K562 (cell line): Measurements from ENCODE around the gene PROM2. TPM values are rescaled to one million over a fixed set of nuclear protein-coding genes. Genes with fewer than 3 reads are reported as not detected.

ENCODE experiments used
- ATAC-seq: fragments of 200-7000 bp; cut with Tn5 transposase; 3 replicates; pipeline ENCODE4 v1.9.1; 2020; ENCODE audit warnings: moderate library complexity
- BruUV-seq: library from RNA; stranded (reverse); fragments of 400-500 nt; replicated peaks from 2 replicates; lab custom pipeline; 2021; lab: Mats Ljungman, UMichigan
- CTCF ChIA-PET: fragments of 300-600 bp; formaldehyde crosslinking; extraction: SDS; loops from one replicate; lab custom pipeline; 2021; ENCODE audit warnings: low intra/inter-chr PET ratio; lab: Yijun Ruan, JAX
- POLR2A ChIA-PET: fragments of 300-600, 350-650 bp; sonication (Branson Sonifier 250); formaldehyde crosslinking; extraction: SDS; loops from one replicate; lab custom pipeline; 2021; ENCODE audit warnings: antibody characterized with exemption, inconsistent platforms; lab: Yijun Ruan, JAX
- DNase-seq, 4 experiments: peaks; one replicate each; pipeline versions ENCODE4 v3.0.0 to v3.0.0-alpha.2; 2011 to 2018; ENCODE audit warnings: low spot score in 3 of 4, mixed read lengths in 3 of 4; ENCODE audit errors: extremely low read depth in 1 of 4
- FAIRE-seq: peaks from 2 replicates; lab custom pipeline; 2011; peaks lifted over from hg19 to GRCh38; lab: Jason Lieb, UNC
- H2AFZ ChIP-seq: 2 replicates; pipeline ENCODE4 v1.6.0; 2011; ENCODE audit warnings: low read depth, low read length, control low read depth, inconsistent platforms
- H3K27ac ChIP-seq: fragments of 200-600 bp; 3 replicates; pipeline ENCODE4 v1.8.0; 2011; ENCODE audit warnings: low read depth, mild to moderate bottlenecking, control low read depth, inconsistent platforms, low read length, moderate library complexity, mixed read lengths; ENCODE audit errors: extremely low read depth
- H3K27me3 ChIP-seq, 2 experiments: fragments of 300-600 bp in 1 of 2; 2 replicates in 1 of 2; 3 replicates in 1 of 2; pipeline versions ENCODE4 v1.6.0 to v1.8.0; 2011; ENCODE audit warnings: inconsistent platforms in 2 of 2, low read length in 2 of 2, mild to moderate bottlenecking in 1 of 2, mixed read lengths in 1 of 2, moderate library complexity in 1 of 2; ENCODE audit not compliant: control insufficient read depth in 2 of 2, insufficient read depth in 2 of 2
- H3K36me3 ChIP-seq: fragments of 300-600 bp; 3 replicates; pipeline ENCODE4 v1.8.0; 2011; ENCODE audit warnings: mild to moderate bottlenecking, low read length, inconsistent platforms; ENCODE audit not compliant: control insufficient read depth, insufficient read depth
- H3K4me1 ChIP-seq, 2 experiments: fragments of 200-600 bp in 1 of 2; replicated peaks in 1 of 2; 2 replicates in 1 of 2; 3 replicates in 1 of 2; pipeline versions ENCODE4 v1.5.1 to v1.8.0; 2011; ENCODE audit warnings: inconsistent platforms in 2 of 2, low read length in 2 of 2, mild to moderate bottlenecking in 1 of 2, mixed read lengths in 1 of 2, moderate library complexity in 1 of 2; ENCODE audit not compliant: control insufficient read depth in 2 of 2, insufficient read depth in 2 of 2
- H3K4me2 ChIP-seq: 2 replicates; pipeline ENCODE4 v1.6.1; 2011; ENCODE audit warnings: low read length, control low read depth, inconsistent platforms, mixed read lengths; ENCODE audit not compliant: insufficient read depth
- H3K4me3 ChIP-seq: fragments of 200-600 bp; sonication (generic), shearing (Covaris generic); 2 replicates; pipeline ENCODE4 v1.5.1; 2016; ENCODE audit warnings: control low read depth, inconsistent platforms
- H3K79me2 ChIP-seq: fragments of 200-600 bp; 3 replicates; pipeline ENCODE4 v1.8.0; 2011; ENCODE audit warnings: low read length, inconsistent platforms; ENCODE audit not compliant: control insufficient read depth, insufficient read depth
- H3K9ac ChIP-seq, 2 experiments: 2 replicates each; pipeline versions ENCODE4 v1.6.0 to v1.6.1; 2011; ENCODE audit warnings: low read depth in 2 of 2, low read length in 2 of 2, control low read depth in 1 of 2, inconsistent platforms in 1 of 2, mild to moderate bottlenecking in 1 of 2, mixed read lengths in 1 of 2; ENCODE audit not compliant: insufficient read depth in 1 of 2
- H3K9me1 ChIP-seq: one replicate; pipeline ENCODE4 v1.6.0; 2011; ENCODE audit warnings: inconsistent platforms, mild to moderate bottlenecking, low read length, moderate library complexity; ENCODE audit not compliant: control insufficient read depth, insufficient read depth
- H3K9me3 ChIP-seq: replicated peaks from 2 replicates; pipeline ENCODE4 v1.5.1; 2011; ENCODE audit warnings: low read depth, low read length, inconsistent platforms; ENCODE audit not compliant: control insufficient read depth, insufficient read depth
- H4K20me1 ChIP-seq: replicated peaks from 2 replicates; pipeline ENCODE4 v1.6.1; 2011; ENCODE audit warnings: low read length, inconsistent platforms, mixed read lengths; ENCODE audit not compliant: control insufficient read depth, insufficient read depth
- DEAF1 ChIP-seq: fragments of 450-650 bp; formaldehyde crosslinking; IDR thresholded peaks from 2 replicates; pipeline ENCODE4 v1.4.0; 2020; ENCODE audit warnings: mild to moderate bottlenecking, moderate library complexity
- ELF2 ChIP-seq: fragments of 250-450 bp; sonication (Bioruptor Pico); IDR thresholded peaks from 2 replicates; pipeline ENCODE4 v1.5.0; 2021; ENCODE audit warnings: mild to moderate bottlenecking
- ERF ChIP-seq: fragments of 450-650 bp; formaldehyde crosslinking; IDR thresholded peaks from 2 replicates; pipeline ENCODE4 v1.4.0; 2020; ENCODE audit warnings: mild to moderate bottlenecking, mixed read lengths
- EZH2 ChIP-seq: IDR thresholded peaks from 2 replicates; pipeline ENCODE4 v1.6.1; 2012; ENCODE audit warnings: low read depth, mild to moderate bottlenecking, inconsistent platforms, low read length, borderline replicate concordance
- FOSL1 ChIP-seq: fragments of 200-800 bp; sonication (Bioruptor generic); conservative IDR thresholded peaks from 2 replicates; pipeline ENCODE4 v1.6.1; 2016; ENCODE audit warnings: missing genetic modification characterization, missing compliant biosample characterization
- GATAD2A ChIP-seq: fragments of 450-650 bp; IDR thresholded peaks from 2 replicates; pipeline ENCODE4 v1.6.1; 2017
- GTF2E2 ChIP-seq: fragments of 200-800 bp; sonication (Bioruptor generic); IDR thresholded peaks from 2 replicates; pipeline ENCODE4 v1.6.1; 2016; ENCODE audit warnings: missing genetic modification characterization, missing compliant biosample characterization
- HIVEP1 ChIP-seq: fragments of 250-450 bp; sonication (Bioruptor Pico); IDR thresholded peaks from 2 replicates; pipeline ENCODE4 v1.4.0; 2020; ENCODE audit warnings: mild to moderate bottlenecking
- HMBOX1 ChIP-seq: sonication (generic); IDR thresholded peaks from 2 replicates; pipeline ENCODE4 v1.6.1; 2016
- JUND ChIP-seq, 2 experiments: IDR thresholded peaks; 2 replicates in 1 of 2; 3 replicates in 1 of 2; pipeline ENCODE4 v1.6.1; 2011; ENCODE audit warnings: borderline replicate concordance in 2 of 2, low read depth in 2 of 2, low read length in 2 of 2, improper control_type of control experiment in 1 of 2, missing biosample characterization in 1 of 2, missing genetic modification characterization in 1 of 2, missing genetic modification reagents in 1 of 2
- MED1 ChIP-seq: sonication (generic); formaldehyde crosslinking; IDR thresholded peaks from 2 replicates; pipeline ENCODE4 v1.8.1; 2023; ENCODE audit warnings: missing genetic modification reagents, borderline replicate concordance
- NR3C1 ChIP-seq: sonication (generic); formaldehyde crosslinking; IDR thresholded peaks from 2 replicates; pipeline ENCODE4 v1.8.1; 2022; ENCODE audit warnings: missing genetic modification reagents
- PTBP1 ChIP-seq: fragments of 200-400 bp; formaldehyde crosslinking; IDR thresholded peaks from 2 replicates; pipeline ENCODE4 v1.6.1; 2017; ENCODE audit warnings: low read depth, low read length
- RBM25 ChIP-seq: fragments of 200-400 bp; formaldehyde crosslinking; IDR thresholded peaks from 2 replicates; pipeline ENCODE4 v1.6.1; 2018; ENCODE audit warnings: low read length, low read depth, moderate library complexity; ENCODE audit not compliant: severe bottlenecking
- TCF7 ChIP-seq: sonication (generic); IDR thresholded peaks from 2 replicates; pipeline ENCODE4 v1.6.1; 2016; ENCODE audit warnings: antibody characterized with exemption, borderline replicate concordance
- ZNF184 ChIP-seq: sonication (generic); formaldehyde crosslinking; IDR thresholded peaks from 2 replicates; pipeline ENCODE4 v1.5.0; 2020; ENCODE audit warnings: missing genetic modification reagents
- ZNF253 ChIP-seq: fragments of 250-450 bp; sonication (Bioruptor Pico); conservative IDR thresholded peaks from 2 replicates; pipeline ENCODE4 v1.6.1; 2021; ENCODE audit warnings: mild to moderate bottlenecking
- ZNF696 ChIP-seq: fragments of 250-450 bp; sonication (Bioruptor Pico); conservative IDR thresholded peaks from 2 replicates; pipeline ENCODE4 v1.4.0; 2020; ENCODE audit warnings: mild to moderate bottlenecking, moderate library complexity
- WGBS: fragments of 100-300 bp; shearing (Covaris generic); methylation state at CpG from one replicate; pipeline ENCODE4 v1.1.6; 2016; ENCODE audit warnings: low coverage, mixed read lengths; ENCODE audit not compliant: insufficient coverage; ENCODE audit errors: missing lambda C conversion rate; 5-methylcytosine and 5-hydroxymethylcytosine counted together
- in situ Hi-C: fragments of 300-500 bp; cut with MboI; formaldehyde crosslinking; loops from 4 replicates; pipeline ENCODE4 v1.15.0; 2018; ENCODE audit warnings: inconsistent platforms, mixed read lengths
- intact Hi-C: fragments of 100-400 bp; cut with micrococcal nuclease; formaldehyde crosslinking; loops from 2 replicates; pipeline ENCODE4 v1.14.2; 2022
- polyA plus RNA-seq, 8 experiments: library from polyadenylated mRNA; depleted of rRNA in 4 of 8; stranded (reverse) in 5 of 8; unstranded in 3 of 8; fragments of >200 nt; fragmentation: Nextera tagmentation in 2 of 8; fragmentation: Illumina TruSeq in 1 of 8; extraction: Ambion mirVana in 2 of 8; extraction: Trizol in 1 of 8; gene quantifications; 2 replicates each; pipeline versions ENCODE4 v1.2.1 to v1.2.3, GENCODE V29; 2011 to 2014; ENCODE audit warnings: inconsistent platforms in 1 of 8, missing spikeins in 1 of 8
- total RNA-seq, 7 experiments: library from RNA; depleted of rRNA in 6 of 7; stranded (reverse); fragments of >200 nt in 6 of 7; fragmentation: Illumina TruSeq in 2 of 7; extraction: Trizol in 2 of 7; gene quantifications; 2 replicates each; pipeline versions ENCODE4 v1.2.1 to v1.2.3, GENCODE V29; 2011 to 2021; ENCODE audit warnings: low replicate concordance in 1 of 7
- TF ChIP-seq, protein P1 (sequence below), 2 experiments: fragments of 450-650 bp in 1 of 2; sonication (generic) in 1 of 2; formaldehyde crosslinking in 1 of 2; IDR thresholded peaks in 1 of 2; conservative IDR thresholded peaks in 1 of 2; 2 replicates each; pipeline versions ENCODE4 v1.6.1 to v1.8.1; 2016 to 2023; ENCODE audit warnings: mild to moderate bottlenecking in 2 of 2, moderate library complexity in 2 of 2, inconsistent platforms in 1 of 2, missing genetic modification reagents in 1 of 2

PROM2 gene
- total and polyA plus RNA-seq, 9 of the 15 experiments (the other 6 are each of a cell fraction or from before 2014, with no cell fraction given): not detected

- TF ChIP-seq, protein P1, sequence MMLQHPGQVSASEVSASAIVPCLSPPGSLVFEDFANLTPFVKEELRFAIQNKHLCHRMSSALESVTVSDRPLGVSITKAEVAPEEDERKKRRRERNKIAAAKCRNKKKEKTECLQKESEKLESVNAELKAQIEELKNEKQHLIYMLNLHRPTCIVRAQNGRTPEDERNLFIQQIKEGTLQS (IDR thresholded peaks at IDR 0.05): peak; percentile 91
- TF ChIP-seq, protein P1 (CRISPR knock-in tag; conservative IDR thresholded peaks at IDR 0.05): no peak
- TF ChIP-seq DEAF1 (0 out of 2 replicates have a peak, but pooled peaks have one; percentile 37), FOSL1 (peak; percentile 52), JUND (IDR thresholded peaks at IDR 0.05; ENCODE audit: borderline replicate concordance, low read depth, low read length) (peak; percentile 53; the same call in 1 of the 2 replicates), JUND (tag; IDR thresholded peaks at IDR 0.05; ENCODE audit: borderline replicate concordance, low read depth, low read length) (peak; percentile 36; the same call in 2 of the 3 replicates)
Observed at GRCh38 chr2:95231723-95232122, 42.5 kb upstream of the PROM2 start (continued).

- no TSS peak for BruUV-seq
- H3K4me2 ChIP-seq: no peak overlapping the region
- ChIA-PET POLR2A (interaction anchor here (0.6 to 1.0 kb wide), 3 partner anchors 9 to 72 kb away, joined by 3 to 4 read pairs (median 4); no protein-coding TSS in a partner anchor), CTCF (interaction anchor here (2.0 kb wide), 1 partner anchor 83 kb away, joined by 6 read pairs; no protein-coding TSS in a partner anchor)
- H3K27ac ChIP-seq: no peak overlapping the region
- no peaks in the 10 kb centered on the region for H3K36me3 ChIP-seq
- H4K20me1 ChIP-seq: no peaks in the 10 kb centered on the region
- no peak for DNase-seq
- no peaks in the 10 kb centered on the region for H3K9me1 ChIP-seq
- intact Hi-C loops (no loop called here), in situ Hi-C loops (no loop called here)
- H2AFZ ChIP-seq: no peak overlapping the region
- no peak overlapping the region for H3K4me3 ChIP-seq
- 7% methylated on average over 1 of the region's 1 CpG for WGBS
- no peaks in the 10 kb centered on the region for H3K9me3 ChIP-seq
- no peak overlapping the region for H3K9ac ChIP-seq
- H3K79me2 ChIP-seq: no peaks in the 10 kb centered on the region
- peaks cover 0 to 8% of the 10 kb centered on the region in 2 experiments; a peak in 3 of 5 replicates for H3K27me3 ChIP-seq
- ATAC-seq: no peak
- no peak for FAIRE-seq
- no peaks in the 10 kb centered on the region for H3K4me1 ChIP-seq
- no peak for TF ChIP-seq MED1 (CRISPR knock-in tag)
- no peak for TF ChIP-seq EZH2
- no peak for TF ChIP-seq ZNF696 (CRISPR knock-in tag)
- no peak for TF ChIP-seq ZNF253 (CRISPR knock-in tag)
- no peak for TF ChIP-seq PTBP1
- TF ChIP-seq RBM25: no peak
- no peak for TF ChIP-seq ELF2
- TF ChIP-seq HMBOX1: no peak
- no peak for TF ChIP-seq FOSL1
- no peak for TF ChIP-seq ZNF184 (CRISPR knock-in tag)
- TF ChIP-seq HIVEP1 (CRISPR knock-in tag): no peak
- TF ChIP-seq GATAD2A: no peak
- TF ChIP-seq TCF7: no peak
- TF ChIP-seq ERF: no peak
- no peak for TF ChIP-seq NR3C1 (CRISPR knock-in tag)
- TF ChIP-seq GTF2E2 (tag): no peak
Observed at GRCh38 chr2:95232232-95232631, 42.0 kb upstream of the PROM2 start.
